HG02610 (cell line): ENCODE data around the gene ZBTB16.

Source experiments
- ATAC-seq: cut with Tn5 transposase; IDR thresholded peaks from one replicate; pipeline ENCODE4 v1.9.1; 2021; ENCODE audit warnings: mild to moderate bottlenecking, moderate library complexity; ENCODE audit not compliant: unreplicated experiment

ZBTB16 gene

GRCh38 chr11:114105611-114106010 is 46.1 kb downstream of the ZBTB16 start:
- no peak for ATAC-seq

GRCh38 chr11:114106047-114106446 is 46.5 kb downstream of the ZBTB16 start:
- no peak for ATAC-seq

- ATAC-seq = no peak
These were observed 47.5 kb downstream of the ZBTB16 start for GRCh38 chr11:114106986-114107385.

GRCh38 chr11:114108501-114109205 is 49.1 kb downstream of the ZBTB16 start:
- no peak for ATAC-seq

GRCh38 chr11:114109206-114110090 is 49.9 kb downstream of the ZBTB16 start:
- ATAC-seq = no peak

GRCh38 chr11:114110123-114110522 is 50.6 kb downstream of the ZBTB16 start:
- ATAC-seq = no peak

GRCh38 chr11:114110952-114111947 is 51.7 kb downstream of the ZBTB16 start:
- no peak for ATAC-seq

- ATAC-seq = no peak
These were observed 56.0 kb downstream of the ZBTB16 start for GRCh38 chr11:114115451-114115928.

- ATAC-seq = no peak
These were observed 56.8 kb downstream of the ZBTB16 start for GRCh38 chr11:114116357-114116756.

- ATAC-seq = no peak
These were observed 57.3 kb downstream of the ZBTB16 start for GRCh38 chr11:114116800-114117199.

GRCh38 chr11:114120606-114121005 is 61.1 kb downstream of the ZBTB16 start:
- ATAC-seq = no peak

- no peak for ATAC-seq
These were observed 61.6 kb downstream of the ZBTB16 start for GRCh38 chr11:114121138-114121537.

- no peak for ATAC-seq
These were observed 62.4 kb downstream of the ZBTB16 start for GRCh38 chr11:114121804-114122504.

GRCh38 chr11:114122686-114123085 is 63.2 kb downstream of the ZBTB16 start:
- ATAC-seq = no peak

GRCh38 chr11:114123692-114124330 is 64.3 kb downstream of the ZBTB16 start:
- ATAC-seq = no peak

GRCh38 chr11:114124601-114125144 is 65.2 kb downstream of the ZBTB16 start:
- ATAC-seq = no peak

- ATAC-seq = no peak
These were observed 66.0 kb downstream of the ZBTB16 start for GRCh38 chr11:114125531-114125930.

GRCh38 chr11:114125959-114126358 is 66.4 kb downstream of the ZBTB16 start:
- ATAC-seq = no peak

GRCh38 chr11:114128399-114128798 is 68.9 kb downstream of the ZBTB16 start:
- no peak for ATAC-seq
